Left lung (tissue), 10 donors: Measurements from ENCODE around the gene CALR3. TPM values are rescaled to one million over a fixed set of nuclear protein-coding genes. Genes with fewer than 3 reads are reported as not detected.

ENCODE experiments used
- ATAC-seq: fragments of 200-7000 bp; cut with Tn5 transposase; one replicate; pipeline ENCODE4 v1.9.1; 2020; ENCODE audit warnings: moderate library complexity
- DNase-seq, 4 donors: peaks; one replicate each; pipeline ENCODE4 v3.0.0-alpha.2; 2013 to 2020
- H3K27ac ChIP-seq, 2 donors: fragments of 200-600 bp; sonication (generic) in 1 of 2; one replicate each; pipeline versions ENCODE4 v1.5.0 to v1.8.0; 2020 to 2021
- H3K27me3 ChIP-seq, 2 donors: fragments of 200-600 bp; sonication (generic) in 1 of 2; one replicate each; pipeline versions ENCODE4 v1.5.0 to v1.8.0; 2020 to 2021
- H3K36me3 ChIP-seq, 2 donors: fragments of 200-600 bp; sonication (generic) in 1 of 2; one replicate each; pipeline versions ENCODE4 v1.5.0 to v1.8.0; 2020 to 2021
- H3K4me1 ChIP-seq, 2 donors: fragments of 200-600 bp; one replicate each; pipeline ENCODE4 v1.8.0; 2021
- H3K4me3 ChIP-seq, 2 donors: fragments of 200-600 bp; sonication (generic) in 1 of 2; one replicate each; pipeline versions ENCODE4 v1.5.0 to v1.8.0; 2020 to 2021; ENCODE audit warnings: mild to moderate bottlenecking in 1 of 2
- H3K9me3 ChIP-seq, 2 donors: fragments of 200-600 bp; sonication (generic) in 1 of 2; one replicate each; pipeline versions ENCODE4 v1.5.0 to v1.8.0; 2020 to 2021
- CTCF ChIP-seq, 2 donors: fragments of 200-600 bp; sonication (generic) in 1 of 2; IDR thresholded peaks; one replicate each; pipeline versions ENCODE4 v1.5.0 to v1.8.0; 2021; ENCODE audit warnings: antibody characterized with exemption in 2 of 2
- intact Hi-C, 2 donors: fragments of 100-400 bp; cut with DNase I; formaldehyde crosslinking; loops; one replicate each; pipeline versions ENCODE4 v1.11.2 to v1.14.2; 2022
- polyA plus RNA-seq, 6 donors: library from polyadenylated mRNA; unstranded; fragments of 120-200 nt; gene quantifications; one replicate each; pipeline ENCODE4 v1.2.1, GENCODE V29; 2013; ENCODE audit not compliant: insufficient read length in 6 of 6
- total RNA-seq, 2 donors: library from RNA; stranded (reverse); fragmentation: NEBNext Ultra II Directional; extraction: Animal tissue kit (Norgen Biotek cat#: 25700); gene quantifications; one replicate each; pipeline ENCODE4 v1.2.1, GENCODE V29; 2021
- donor health status: DM: no; HTN: yes; CAD: no.
- donor health status: DM: no; HTN: no; CAD: no.

CALR3 gene
- total and polyA plus RNA-seq, 8 donors: 0.26 TPM; not detected in 7

GRCh38 chr19:16435238-16435917 lies 60.6 kb downstream of the CALR3 start:
- Histone ChIP-seq H3K36me3 (peaks cover 0 to 90% of the 10 kb centered on the region in 2 donors), H3K4me3 (no peak overlapping the region), H3K27ac (peak overlapping the region; percentile 46 to 62), H3K4me1 (peaks cover 10 to 19% of the 10 kb centered on the region in 2 donors), H3K9me3 (no peaks in the 10 kb centered on the region), H3K27me3 (no peaks in the 10 kb centered on the region)
- intact Hi-C loops: no loop called here
- DNase-seq (peak in 3 of 4 donors; percentile 16 to 48 (median 30)), ATAC-seq (peak; percentile 76)
- no peak for TF ChIP-seq CTCF (IDR thresholded peaks at IDR 0.05)

GRCh38 chr19:16433986-16434385 lies 62.0 kb downstream of the CALR3 start:
- H3K27me3 ChIP-seq: no peaks in the 10 kb centered on the region
- DNase-seq (no peak), ATAC-seq (peak; percentile 7)
- H3K9me3 ChIP-seq: no peaks in the 10 kb centered on the region
- no peak overlapping the region for H3K4me3 ChIP-seq
- intact Hi-C loops: no loop called here
- peaks cover 0 to 90% of the 10 kb centered on the region in 2 donors for H3K36me3 ChIP-seq
- H3K4me1 ChIP-seq: peaks cover 10 to 19% of the 10 kb centered on the region in 2 donors
- no peak for TF ChIP-seq CTCF (IDR thresholded peaks at IDR 0.05)
- no peak overlapping the region for H3K27ac ChIP-seq

GRCh38 chr19:16429759-16430091 lies 66.2 kb downstream of the CALR3 start:
- H3K27me3 ChIP-seq: no peaks in the 10 kb centered on the region
- TF ChIP-seq CTCF (IDR thresholded peaks at IDR 0.05): no peak
- H3K36me3 ChIP-seq: peaks cover 0 to 98% of the 10 kb centered on the region in 2 donors
- H3K4me1 ChIP-seq: no peaks in the 10 kb centered on the region
- DNase-seq (no peak), ATAC-seq (no peak)
- no peak overlapping the region for H3K4me3 ChIP-seq
- H3K27ac ChIP-seq: no peak overlapping the region
- intact Hi-C loops: no loop called here
- H3K9me3 ChIP-seq: no peaks in the 10 kb centered on the region

- Histone ChIP-seq H3K36me3 (peaks cover 0 to 98% of the 10 kb centered on the region in 2 donors), H3K27ac (no peak overlapping the region)
- peak in 1 of 4 donors; percentile 56 for DNase-seq
These were observed 66.8 kb downstream of the CALR3 start for GRCh38 chr19:16429066-16429758.

More at GRCh38 chr19:16429066-16429758, 66.8 kb downstream of the CALR3 start:
- TF ChIP-seq CTCF (IDR thresholded peaks at IDR 0.05): no peak
- intact Hi-C loops: no loop called here
- peak; percentile 83 for ATAC-seq
- Histone ChIP-seq H3K4me1 (no peaks in the 10 kb centered on the region), H3K27me3 (no peaks in the 10 kb centered on the region), H3K4me3 (no peak overlapping the region), H3K9me3 (no peaks in the 10 kb centered on the region)

Other genes starting within 250 kb of the CALR3 start
- 10 to 100 TPM; 30.2 to 75.9 TPM for gene KLF2, start 171.3 kb downstream of the CALR3 start, total RNA-seq
- 10 to 100 TPM; 12.9 to 69.1 (median 37.6) TPM for gene KLF2, start 171.3 kb downstream of the CALR3 start, polyA plus RNA-seq
- 10 to 100 TPM; 31.9 to 48.1 TPM for gene EPS15L1, start 24.2 kb downstream of the CALR3 start, total RNA-seq
- 10 to 100 TPM; 29.7 to 36.4 (median 33.0) TPM for gene EPS15L1, start 24.2 kb downstream of the CALR3 start, polyA plus RNA-seq
- gene C19orf44, start 227 bp upstream of the CALR3 start, total RNA-seq: 1 to 10 TPM; 4.9 to 6.1 TPM
- 10 to 100 TPM; 12.6 to 18.7 (median 15.6) TPM for gene C19orf44, start 227 bp upstream of the CALR3 start, polyA plus RNA-seq
- gene CHERP, start 46.3 kb upstream of the CALR3 start, total RNA-seq: 10 to 100 TPM; 28.1 to 38.0 TPM
- 10 to 100 TPM; 36.1 to 52.3 (median 43.9) TPM for gene CHERP, start 46.3 kb upstream of the CALR3 start, polyA plus RNA-seq
- gene SLC35E1, start 76.2 kb upstream of the CALR3 start, total RNA-seq: 10 to 100 TPM; 47.0 to 55.9 TPM
- gene SLC35E1, start 76.2 kb upstream of the CALR3 start, polyA plus RNA-seq: 10 to 100 TPM; 46.5 to 56.7 (median 50.6) TPM
- 10 to 100 TPM; 10.0 to 10.3 TPM for gene MED26, start 132.0 kb upstream of the CALR3 start, total RNA-seq
- 1 to 10 TPM; 7.0 to 9.7 (median 8.4) TPM for gene MED26, start 132.0 kb upstream of the CALR3 start, polyA plus RNA-seq
- gene SMIM7, start 164.0 kb upstream of the CALR3 start, total RNA-seq: 10 to 100 TPM; 70.7 to 85.9 TPM
- 100 to 1,000 TPM in 4 of 6 donors, 10 to 100 TPM in 2; 98.5 to 112 (median 102) TPM for gene SMIM7, start 164.0 kb upstream of the CALR3 start, polyA plus RNA-seq
- 1 to 10 TPM; 4.8 to 5.9 TPM for gene TMEM38A, start 165.0 kb upstream of the CALR3 start, total RNA-seq
- 1 to 10 TPM; 3.4 to 4.8 (median 4.1) TPM for gene TMEM38A, start 165.0 kb upstream of the CALR3 start, polyA plus RNA-seq
- gene NWD1, start 223.7 kb upstream of the CALR3 start, total RNA-seq: 1 to 10 TPM in 1 of 2 donors, not detected in 1; 1.2 TPM
- gene NWD1, start 223.7 kb upstream of the CALR3 start, polyA plus RNA-seq: under 1 TPM; 0.11 to 0.55 (median 0.41) TPM